ENCODE measurements around the gene METTL9. TPM values are rescaled to one million over a fixed set of nuclear protein-coding genes. Genes with fewer than 3 reads are reported as not detected.

METTL9 gene
- polyA plus RNA-seq, 3 donors, result 181 to 400 (median 373) TPM

GRCh38 chr16:21619765-21620425 lies 20.5 kb downstream of the METTL9 start:
- peaks cover 60% of the 10 kb centered on the region for H4K20me1 ChIP-seq (ENCODE audit: insufficient read depth, low read length)
- intact Hi-C loops (cut with micrococcal nuclease), result no loop called here
- Mint-ChIP-seq H3K27me3 (ENCODE audit: low read depth in 3 of 3) (peaks cover 0 to 4% (median 0%) of the 10 kb centered on the region in 3 donors), H3K36me3 (peaks cover 60 to 83% of the 10 kb centered on the region in 2 donors), H3K27ac (peak overlapping the region; percentile 54 to 95 (median 84)), H3K4me1 (peaks cover 72% of the 10 kb centered on the region), H3K4me3 (no peak overlapping the region), H3K9me3 (peaks cover 0 to 2% (median 0%) of the 10 kb centered on the region in 7 donors)
- H3K27me3 ChIP-seq (ENCODE audit: control insufficient read depth in 2 of 2, insufficient read depth in 2 of 2, low read length in 2 of 2), result no peaks in the 10 kb centered on the region
- peak overlapping the region in 1 of 3 experiments; percentile 10 for H3K4me3 ChIP-seq (replicated peaks in 1 of 3; ENCODE audit: low read depth in 2 of 3, low read length in 3 of 3)
- TF ChIP-seq CTCF (IDR thresholded peaks at IDR 0.05), result no peak
- no peak overlapping the region for H2AFZ ChIP-seq (ENCODE audit: insufficient read depth, low read depth, low read length, poor library complexity, severe bottlenecking)
- no peak for DNase-seq
- peak overlapping the region in 1 of 2 donors; percentile 74 for H3K27ac ChIP-seq (ENCODE audit: low read depth in 1 of 2, low read length in 2 of 2)
- H3K4me2 ChIP-seq (replicated peaks; ENCODE audit: extremely low read depth, low read length, poor library complexity, severe bottlenecking), result peak overlapping the region; percentile 28
- no peak overlapping the region for H3K9ac ChIP-seq (ENCODE audit: insufficient read depth, low read length, poor library complexity, severe bottlenecking)
- H3K79me2 ChIP-seq (ENCODE audit: insufficient read depth, low read length), result peaks cover 100% of the 10 kb centered on the region
- 94% methylated on average over 3 of the region's 4 CpGs for WGBS (ENCODE audit: insufficient coverage)
- H3K36me3 ChIP-seq (replicated peaks in 1 of 2; ENCODE audit: control insufficient read depth in 1 of 2, insufficient read depth in 2 of 2, low read length in 2 of 2), result peaks cover 32 to 54% of the 10 kb centered on the region in 2 donors
- no peaks in the 10 kb centered on the region for H3K9me3 ChIP-seq (replicated peaks in 1 of 2; ENCODE audit: control insufficient read depth in 1 of 2, insufficient read depth in 1 of 2, low read length in 2 of 2)
- H3K4me1 ChIP-seq (ENCODE audit: control insufficient read depth in 1 of 2, insufficient read depth in 2 of 2, low read length in 2 of 2), result peaks cover 69 to 74% of the 10 kb centered on the region in 2 donors

DNA sequence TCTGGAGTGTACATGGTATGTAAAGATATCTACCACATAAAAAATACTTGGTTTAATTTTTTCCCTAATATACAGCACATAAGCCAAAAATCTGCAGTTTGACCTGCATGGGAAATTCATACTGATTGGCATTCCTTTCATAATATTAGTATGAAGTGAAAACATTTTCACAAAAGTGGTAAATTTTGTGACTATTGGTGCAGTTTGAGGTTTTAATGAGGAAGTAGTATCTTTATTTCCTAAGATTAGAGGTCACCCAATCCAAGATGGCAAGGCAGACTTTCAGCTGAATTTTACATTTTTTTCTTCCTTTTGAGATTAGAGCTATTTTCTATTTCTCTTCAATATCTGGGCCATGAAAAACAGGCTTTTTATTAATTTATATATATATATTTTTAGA lies 21.2 kb downstream of the METTL9 start:
- H3K9me3 Mint-ChIP-seq, result peaks cover 0 to 2% (median 0%) of the 10 kb centered on the region in 7 donors
- Histone ChIP-seq H3K4me3 (replicated peaks in 1 of 3; ENCODE audit: low read depth in 2 of 3, low read length in 3 of 3) (peak overlapping the region in 1 of 3 experiments; percentile 10), H3K9me3 (replicated peaks in 1 of 2; ENCODE audit: control insufficient read depth in 1 of 2, insufficient read depth in 1 of 2, low read length in 2 of 2) (no peaks in the 10 kb centered on the region), H3K9ac (ENCODE audit: insufficient read depth, low read length, poor library complexity, severe bottlenecking) (no peak overlapping the region), H3K4me1 (ENCODE audit: control insufficient read depth in 1 of 2, insufficient read depth in 2 of 2, low read length in 2 of 2) (peaks cover 65 to 74% of the 10 kb centered on the region in 2 donors), H2AFZ (ENCODE audit: insufficient read depth, low read depth, low read length, poor library complexity, severe bottlenecking) (no peak overlapping the region), H3K4me2 (replicated peaks; ENCODE audit: extremely low read depth, low read length, poor library complexity, severe bottlenecking) (peak overlapping the region; percentile 3), H3K27ac (ENCODE audit: low read depth in 1 of 2, low read length in 2 of 2) (peak overlapping the region in 1 of 2 donors; percentile 74), H3K36me3 (replicated peaks in 1 of 2; ENCODE audit: control insufficient read depth in 1 of 2, insufficient read depth in 2 of 2, low read length in 2 of 2) (peaks cover 37 to 56% of the 10 kb centered on the region in 2 donors), H3K27me3 (ENCODE audit: control insufficient read depth in 2 of 2, insufficient read depth in 2 of 2, low read length in 2 of 2) (no peaks in the 10 kb centered on the region), H3K79me2 (ENCODE audit: insufficient read depth, low read length) (peaks cover 100% of the 10 kb centered on the region), H4K20me1 (ENCODE audit: insufficient read depth, low read length) (peaks cover 54% of the 10 kb centered on the region)
- peaks cover 0 to 4% (median 0%) of the 10 kb centered on the region in 3 donors for H3K27me3 Mint-ChIP-seq (ENCODE audit: low read depth in 3 of 3)
- TF ChIP-seq CTCF (IDR thresholded peaks at IDR 0.05), result no peak
- no peak overlapping the region for H3K4me3 Mint-ChIP-seq
- intact Hi-C loops (cut with micrococcal nuclease), result no loop called here
- H3K4me1 Mint-ChIP-seq, result peaks cover 72% of the 10 kb centered on the region
- DNase-seq, result peak in 1 of 3 donors; percentile 37
- H3K36me3 Mint-ChIP-seq, result peaks cover 60 to 84% of the 10 kb centered on the region in 2 donors
- H3K27ac Mint-ChIP-seq, result peak overlapping the region; percentile 16 to 90 (median 79)

Measured in CD14-positive monocyte (primary cell).